SIG-M5 treated with dmso at 0.1 percent for 504 hours (cell line): Measurements from ENCODE around the gene RGS6.
A peak's percentile ranks its signal among the peaks of the same experiment; 100 is the strongest.

Experiments used
- DNase-seq: peaks from one replicate; lab custom pipeline; 2025; ENCODE audit not compliant: unreplicated experiment; lab: John Stamatoyannopoulos, UW

RGS6 gene

GRCh38 chr14:72545411-72546311 is 613.4 kb downstream of the RGS6 start:
- DNase-seq = no peak

- no peak for DNase-seq
Observed at GRCh38 chr14:72546344-72547016, 614.3 kb downstream of the RGS6 start.

- no peak for DNase-seq
Observed at GRCh38 chr14:72547999-72548398, 615.8 kb downstream of the RGS6 start.

GRCh38 chr14:72549026-72549425 is 616.8 kb downstream of the RGS6 start:
- DNase-seq = no peak

- peak; percentile 17 for DNase-seq
Observed at GRCh38 chr14:72549854-72550253, 617.6 kb downstream of the RGS6 start.

GRCh38 chr14:72550513-72550912 is 618.3 kb downstream of the RGS6 start:
- no peak for DNase-seq

- DNase-seq = no peak
Observed at GRCh38 chr14:72552236-72552635, 620.0 kb downstream of the RGS6 start.

- no peak for DNase-seq
Observed at GRCh38 chr14:72553161-72553560, 620.9 kb downstream of the RGS6 start.

GRCh38 chr14:72553656-72554055 is 621.4 kb downstream of the RGS6 start:
- DNase-seq = no peak

GRCh38 chr14:72554401-72554800 is 622.2 kb downstream of the RGS6 start:
- DNase-seq = no peak

GRCh38 chr14:72554994-72555608 is 622.9 kb downstream of the RGS6 start:
- no peak for DNase-seq

GRCh38 chr14:72555609-72556000 is 623.4 kb downstream of the RGS6 start:
- DNase-seq = no peak

GRCh38 chr14:72557671-72558070 is 625.4 kb downstream of the RGS6 start:
- DNase-seq = no peak

- DNase-seq = no peak
Observed at GRCh38 chr14:72558721-72559120, 626.5 kb downstream of the RGS6 start.

- DNase-seq = no peak
Observed at GRCh38 chr14:72559202-72559601, 627.0 kb downstream of the RGS6 start.

GRCh38 chr14:72559669-72560255 is 627.5 kb downstream of the RGS6 start:
- DNase-seq = no peak

- no peak for DNase-seq
Observed at GRCh38 chr14:72560331-72560730, 628.1 kb downstream of the RGS6 start.

- DNase-seq = no peak
Observed at GRCh38 chr14:72560889-72561493, 628.8 kb downstream of the RGS6 start.

- DNase-seq = no peak
Observed at GRCh38 chr14:72562300-72562699, 630.1 kb downstream of the RGS6 start.

- no peak for DNase-seq
Observed at GRCh38 chr14:72563676-72564075, 631.4 kb downstream of the RGS6 start.

GRCh38 chr14:72565149-72565559 is 632.9 kb downstream of the RGS6 start:
- DNase-seq = no peak
